PC-9 (cell line): ENCODE measurements around the gene TES.

ENCODE experiments used
- CTCF ChIP-seq: fragments of 200-600 bp; sonication (generic); conservative IDR thresholded peaks from 2 replicates; pipeline ENCODE4 v1.6.1; 2017; ENCODE audit warnings: mixed run types, antibody characterized with exemption, mild to moderate bottlenecking, moderate library complexity
- EZH2 ChIP-seq: fragments of 200-600 bp; sonication (generic); IDR thresholded peaks from 2 replicates; pipeline ENCODE4 v1.8.0; 2017; ENCODE audit warnings: antibody characterized with exemption, low read depth

- no peak for TF ChIP-seq CTCF
- no peak for TF ChIP-seq EZH2
Observed at GRCh38 chr7:116185450-116185849, 24.9 kb upstream of the TES start.
